ENCODE results near the gene SCGB1C1. TPM values are rescaled to one million over a fixed set of nuclear protein-coding genes. Genes with fewer than 3 reads are reported as not detected.
A peak's percentile ranks its signal among the peaks of the same experiment; 100 is the strongest.

The SCGB1C1 gene
- total RNA-seq, 1 experiment from 2014 or later = not detected

DNA sequence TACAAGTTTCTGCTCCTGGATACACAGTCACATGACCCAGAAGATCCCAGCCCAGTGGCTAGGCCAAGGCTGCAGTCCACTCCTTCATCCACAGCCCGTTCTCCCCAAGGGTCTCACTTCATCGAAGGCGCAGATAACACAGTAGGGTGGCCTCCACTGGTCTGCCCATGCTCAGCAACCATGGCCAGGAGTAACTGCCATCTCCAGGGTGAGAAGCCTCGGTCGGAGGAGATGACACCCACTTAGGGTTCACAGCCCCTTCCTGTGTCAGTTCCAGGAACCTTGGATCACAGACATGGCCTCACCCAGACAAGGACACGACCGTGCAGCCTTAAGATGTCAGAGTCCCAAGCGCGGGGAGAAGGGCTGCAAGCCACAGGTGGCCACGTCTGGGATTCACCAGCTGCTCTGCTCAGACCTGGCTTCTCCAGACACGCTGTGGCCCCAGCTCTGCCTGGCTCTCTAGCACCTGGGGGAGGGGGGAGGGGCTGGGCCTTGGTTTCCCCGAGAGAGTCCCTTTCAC is 11.8 kb downstream of the SCGB1C1 start:
- Mint-ChIP-seq H3K4me3 (ENCODE audit: unreplicated experiment) (no peak overlapping the region), H3K27me3 (ENCODE audit: insufficient read depth, unreplicated experiment) (no peaks in the 10 kb centered on the region), H3K27ac (ENCODE audit: low read depth, unreplicated experiment) (no peak overlapping the region), H3K36me3 (ENCODE audit: insufficient read depth, unreplicated experiment) (peaks cover 17% of the 10 kb centered on the region), H3K9me3 (ENCODE audit: unreplicated experiment) (no peaks in the 10 kb centered on the region), H3K4me1 (ENCODE audit: insufficient read depth, unreplicated experiment) (peaks cover 10% of the 10 kb centered on the region)
- DNase-seq (ENCODE audit: unreplicated experiment) = no peak
- ChIA-PET POLR2A (interaction anchor here (5.9 kb wide), 1 partner anchor 31 kb away, joined by 136 read pairs; the partner anchor contains the start of genes PSMD13 and SIRT3), CTCF (interaction anchor here (1.1 to 5.0 kb wide), 2 partner anchors 159 to 244 kb away, joined by 3 to 18 read pairs; no protein-coding TSS in a partner anchor)
- TF ChIP-seq, protein P1, sequence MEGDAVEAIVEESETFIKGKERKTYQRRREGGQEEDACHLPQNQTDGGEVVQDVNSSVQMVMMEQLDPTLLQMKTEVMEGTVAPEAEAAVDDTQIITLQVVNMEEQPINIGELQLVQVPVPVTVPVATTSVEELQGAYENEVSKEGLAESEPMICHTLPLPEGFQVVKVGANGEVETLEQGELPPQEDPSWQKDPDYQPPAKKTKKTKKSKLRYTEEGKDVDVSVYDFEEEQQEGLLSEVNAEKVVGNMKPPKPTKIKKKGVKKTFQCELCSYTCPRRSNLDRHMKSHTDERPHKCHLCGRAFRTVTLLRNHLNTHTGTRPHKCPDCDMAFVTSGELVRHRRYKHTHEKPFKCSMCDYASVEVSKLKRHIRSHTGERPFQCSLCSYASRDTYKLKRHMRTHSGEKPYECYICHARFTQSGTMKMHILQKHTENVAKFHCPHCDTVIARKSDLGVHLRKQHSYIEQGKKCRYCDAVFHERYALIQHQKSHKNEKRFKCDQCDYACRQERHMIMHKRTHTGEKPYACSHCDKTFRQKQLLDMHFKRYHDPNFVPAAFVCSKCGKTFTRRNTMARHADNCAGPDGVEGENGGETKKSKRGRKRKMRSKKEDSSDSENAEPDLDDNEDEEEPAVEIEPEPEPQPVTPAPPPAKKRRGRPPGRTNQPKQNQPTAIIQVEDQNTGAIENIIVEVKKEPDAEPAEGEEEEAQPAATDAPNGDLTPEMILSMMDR (IDR thresholded peaks at IDR 0.05; ENCODE audit: unreplicated experiment) = no peak
- intact Hi-C loops (cut with micrococcal nuclease) = loop anchor here (5.0 kb wide), 1 partner anchor 243 kb away; no protein-coding TSS in a partner anchor
- no TSS peak for BruUV-seq (replicated peaks)

- Mint-ChIP-seq H3K9me3 (ENCODE audit: unreplicated experiment) (no peaks in the 10 kb centered on the region), H3K36me3 (ENCODE audit: insufficient read depth, unreplicated experiment) (peaks cover 22% of the 10 kb centered on the region), H3K27me3 (ENCODE audit: insufficient read depth, unreplicated experiment) (no peaks in the 10 kb centered on the region), H3K27ac (ENCODE audit: low read depth, unreplicated experiment) (no peak overlapping the region), H3K4me3 (ENCODE audit: unreplicated experiment) (peak overlapping the region; percentile 99), H3K4me1 (ENCODE audit: insufficient read depth, unreplicated experiment) (peaks cover 15% of the 10 kb centered on the region)
- intact Hi-C loops (cut with micrococcal nuclease) = loop anchor here (5.0 kb wide), 1 partner anchor 242 kb away; no protein-coding TSS in a partner anchor
- no peak for DNase-seq (ENCODE audit: unreplicated experiment)
- CTCF ChIA-PET = interaction anchor here (1.1 to 5.0 kb wide), 2 partner anchors 159 to 243 kb away, joined by 3 to 18 read pairs; no protein-coding TSS in a partner anchor
- POLR2A ChIA-PET = interaction anchor here (0.8 to 5.9 kb wide), 7 partner anchors 30 to 300 kb away, joined by 4 to 136 read pairs (median 29); partner anchors contain the start of genes PKP3, PSMD13, PTDSS2 and RNH1
- BruUV-seq (replicated peaks) = no TSS peak
- TF ChIP-seq, protein P1 (IDR thresholded peaks at IDR 0.05; ENCODE audit: unreplicated experiment) = no peak
These were observed 12.5 kb downstream of the SCGB1C1 start for GRCh38 chr11:205221-206001.

GRCh38 chr11:206002-206384 is 13.1 kb downstream of the SCGB1C1 start:
- Mint-ChIP-seq H3K4me1 (ENCODE audit: insufficient read depth, unreplicated experiment) (peaks cover 15% of the 10 kb centered on the region), H3K27ac (ENCODE audit: low read depth, unreplicated experiment) (peak overlapping the region; percentile 99), H3K27me3 (ENCODE audit: insufficient read depth, unreplicated experiment) (no peaks in the 10 kb centered on the region), H3K9me3 (ENCODE audit: unreplicated experiment) (no peaks in the 10 kb centered on the region), H3K36me3 (ENCODE audit: insufficient read depth, unreplicated experiment) (peaks cover 25% of the 10 kb centered on the region), H3K4me3 (ENCODE audit: unreplicated experiment) (peak overlapping the region; percentile 99)
- intact Hi-C loops (cut with micrococcal nuclease) = loop anchor here (5.0 kb wide), 1 partner anchor 241 kb away; no protein-coding TSS in a partner anchor
- no TSS peak for BruUV-seq (replicated peaks)
- TF ChIP-seq, protein P1 (IDR thresholded peaks at IDR 0.05; ENCODE audit: unreplicated experiment) = no peak
- POLR2A ChIA-PET = interaction anchor here (0.8 to 5.9 kb wide), 12 partner anchors 9 to 300 kb away, joined by 4 to 136 read pairs (median 18); partner anchors contain the start of genes PKP3, PSMD13, PTDSS2 and RNH1
- CTCF ChIA-PET = interaction anchor here (0.6 to 5.0 kb wide), 4 partner anchors 99 to 303 kb away, joined by 3 to 18 read pairs (median 3); no protein-coding TSS in a partner anchor
- DNase-seq (ENCODE audit: unreplicated experiment) = no peak
